A549 (cell line): Measurements from ENCODE around the gene RNASE8. TPM values are rescaled to one million over a fixed set of nuclear protein-coding genes. Genes with fewer than 3 reads are reported as not detected.
A peak's percentile ranks its signal among the peaks of the same experiment; 100 is the strongest.

Source experiments
- ATAC-seq, 2 experiments: fragments of 200-7000 bp in 1 of 2; fragments of >200 bp in 1 of 2; cut with Nextera tagmentation in 1 of 2; cut with Tn5 transposase in 1 of 2; 3 replicates each; pipeline versions ENCODE4 v1.8.0 to v1.9.1; 2018 to 2020; ENCODE audit warnings: mild to moderate bottlenecking in 1 of 2, moderate library complexity in 1 of 2
- CTCF ChIA-PET: fragments of 300-600 bp; sonication (Branson Sonifier 250); formaldehyde crosslinking; extraction: SDS; loops from one replicate; lab custom pipeline; 2021; ENCODE audit warnings: antibody characterized with exemption, inconsistent platforms; lab: Yijun Ruan, JAX
- POLR2A ChIA-PET: fragments of 350-600 bp; formaldehyde crosslinking; extraction: SDS; loops from one replicate; lab custom pipeline; 2021; ENCODE audit warnings: antibody characterized with exemption, inconsistent platforms; lab: Yijun Ruan, JAX
- DNase-seq, 2 experiments: peaks; one replicate each; pipeline versions ENCODE4 v3.0.0 to v3.0.0-alpha.2; 2011 to 2016; ENCODE audit warnings: low read depth in 1 of 2, low spot score in 1 of 2
- FAIRE-seq: peaks from 2 replicates; lab custom pipeline; 2011; peaks lifted over from hg19 to GRCh38; lab: Jason Lieb, UNC
- H3K27ac ChIP-seq, 2 experiments: fragments of >200 bp; sonication (Bioruptor Twin); formaldehyde crosslinking; 3 replicates each; pipeline ENCODE4 v1.5.1; 2016 to 2017
- H3K4me1 ChIP-seq: fragments of >200 bp; sonication (Bioruptor Twin); formaldehyde crosslinking; 3 replicates; pipeline ENCODE4 v1.6.1; 2016
- H3K4me2 ChIP-seq: fragments of >200 bp; sonication (Bioruptor Twin); formaldehyde crosslinking; 3 replicates; pipeline ENCODE4 v1.6.1; 2016
- H3K4me3 ChIP-seq: fragments of >200 bp; sonication (Bioruptor Twin); formaldehyde crosslinking; 3 replicates; pipeline ENCODE4 v1.5.1; 2016
- H3K9me3 ChIP-seq: fragments of >200 bp; sonication (Bioruptor Twin); formaldehyde crosslinking; 3 replicates; pipeline ENCODE4 v1.6.1; 2016
- BHLHE40 ChIP-seq: IDR thresholded peaks from 2 replicates; pipeline ENCODE4 v1.6.1; 2012; ENCODE audit warnings: low read depth, low read length, inconsistent platforms
- CBX8 ChIP-seq: fragments of 200-600 bp; sonication (generic); IDR thresholded peaks from 2 replicates; pipeline ENCODE4 v1.6.1; 2016
- CEBPB ChIP-seq, 2 experiments: fragments of >200 bp in 1 of 2; sonication (Bioruptor Twin) in 1 of 2; formaldehyde crosslinking in 1 of 2; IDR thresholded peaks; 2 replicates each; pipeline ENCODE4 v1.6.1; 2012 to 2016
- CTCF ChIP-seq: fragments of >200 bp; sonication (Bioruptor Twin); formaldehyde crosslinking; IDR thresholded peaks from 3 replicates; pipeline ENCODE4 v1.5.1; 2016
- ELK1 ChIP-seq: fragments of 150-350 bp; IDR thresholded peaks from 2 replicates; pipeline ENCODE4 v1.6.1; 2014; ENCODE audit warnings: low read depth, mild to moderate bottlenecking, low read length
- EP300 ChIP-seq, 2 experiments: fragments of >200 bp; sonication (Bioruptor Twin); formaldehyde crosslinking; IDR thresholded peaks; 2 replicates in 1 of 2; 3 replicates in 1 of 2; pipeline ENCODE4 v1.6.1; 2016 to 2017
- HMGXB4 ChIP-seq: fragments of 250-450 bp; sonication (Bioruptor Pico); IDR thresholded peaks from 2 replicates; pipeline ENCODE4 v1.5.0; 2021; ENCODE audit warnings: mild to moderate bottlenecking, moderate library complexity, borderline replicate concordance
- HOXA7 ChIP-seq: fragments of 250-450 bp; sonication (Bioruptor Pico); IDR thresholded peaks from 2 replicates; pipeline ENCODE4 v1.5.0; 2020; ENCODE audit warnings: mild to moderate bottlenecking, moderate library complexity
- HOXB13 ChIP-seq: fragments of 250-450 bp; sonication (Bioruptor Pico); IDR thresholded peaks from 2 replicates; pipeline ENCODE4 v1.5.0; 2020; ENCODE audit warnings: low read depth, mild to moderate bottlenecking, moderate library complexity
- HOXB5 ChIP-seq: fragments of 250-450 bp; sonication (Bioruptor Pico); IDR thresholded peaks from 2 replicates; pipeline ENCODE4 v1.5.0; 2020; ENCODE audit warnings: mild to moderate bottlenecking, moderate library complexity
- JUN ChIP-seq, 2 experiments: fragments of >200 bp; sonication (Bioruptor Twin); formaldehyde crosslinking; IDR thresholded peaks; 2 replicates in 1 of 2; 3 replicates in 1 of 2; pipeline ENCODE4 v1.6.1; 2016 to 2017
- KDM1A ChIP-seq: fragments of 200-600 bp; sonication (generic); IDR thresholded peaks from 2 replicates; pipeline ENCODE4 v1.6.1; 2016; ENCODE audit warnings: low read depth, mild to moderate bottlenecking
- MAFK ChIP-seq: fragments of 450-650 bp; IDR thresholded peaks from 2 replicates; pipeline ENCODE4 v1.6.1; 2014; ENCODE audit not compliant: partially characterized antibody
- MAX ChIP-seq: IDR thresholded peaks from 2 replicates; pipeline ENCODE4 v1.6.1; 2012
- MYC ChIP-seq: IDR thresholded peaks from 2 replicates; pipeline ENCODE4 v1.6.1; 2012; ENCODE audit warnings: mild to moderate bottlenecking, inconsistent platforms, low read length, improper control_type of control experiment, borderline replicate concordance
- NFE2L2 ChIP-seq: fragments of 150-350 bp; conservative IDR thresholded peaks from 2 replicates; pipeline ENCODE4 v1.6.1; 2014; ENCODE audit warnings: low read length
- RAD21 ChIP-seq, 2 experiments: fragments of >200 bp in 1 of 2; sonication (Bioruptor Twin) in 1 of 2; formaldehyde crosslinking in 1 of 2; IDR thresholded peaks in 1 of 2; conservative IDR thresholded peaks in 1 of 2; 2 replicates in 1 of 2; 3 replicates in 1 of 2; pipeline ENCODE4 v1.6.1; 2012 to 2018; ENCODE audit warnings: inconsistent platforms in 1 of 2
- RCOR1 ChIP-seq: fragments of 150-350 bp; IDR thresholded peaks from 2 replicates; pipeline ENCODE4 v1.6.1; 2014; ENCODE audit warnings: antibody characterized with exemption, low read length, low read depth
- RFX5 ChIP-seq: fragments of 450-650 bp; IDR thresholded peaks from 2 replicates; pipeline ENCODE4 v1.7.1; 2014; ENCODE audit warnings: antibody characterized with exemption, mild to moderate bottlenecking, moderate library complexity
- SMC3 ChIP-seq: fragments of >200 bp; sonication (Bioruptor Twin); formaldehyde crosslinking; IDR thresholded peaks from 3 replicates; pipeline ENCODE4 v1.6.1; 2018; ENCODE audit warnings: inconsistent platforms
- ZC3H11A ChIP-seq: fragments of 450-650 bp; IDR thresholded peaks from 2 replicates; pipeline ENCODE4 v1.6.1; 2014; ENCODE audit warnings: antibody characterized with exemption, mild to moderate bottlenecking
- ZFP36 ChIP-seq: fragments of 450-650 bp; IDR thresholded peaks from 2 replicates; pipeline ENCODE4 v1.6.1; 2014; ENCODE audit warnings: borderline replicate concordance; ENCODE audit not compliant: partially characterized antibody
- WGBS: methylation state at CpG from one replicate; pipeline ENCODE4 v1.1.6; 2017; ENCODE audit errors: missing lambda C conversion rate; 5-methylcytosine and 5-hydroxymethylcytosine counted together
- polyA plus RNA-seq, 4 experiments: library from polyadenylated mRNA; depleted of rRNA in 3 of 4; stranded (reverse); fragments of >200 nt; fragmentation: RNase III in 1 of 4; extraction: RNeasy Plus Mini Kit Qiagen cat#74134 plus additional on column Dnase treatment in 1 of 4; gene quantifications; 2 replicates in 3 of 4; 3 replicates in 1 of 4; pipeline ENCODE4 v1.2.3, GENCODE V29; 2011 to 2017
- TF ChIP-seq, protein P1 (sequence below): IDR thresholded peaks from 2 replicates; pipeline ENCODE4 v1.6.1; 2012; ENCODE audit warnings: low read depth, borderline replicate concordance
- TF ChIP-seq, protein P2 (sequence below): fragments of 200-600 bp; sonication (generic); IDR thresholded peaks from 2 replicates; pipeline ENCODE4 v1.6.1; 2016; ENCODE audit warnings: antibody characterized with exemption, mild to moderate bottlenecking, moderate library complexity
- TF ChIP-seq, protein P3 (sequence below): fragments of >200 bp; sonication (Bioruptor Twin); formaldehyde crosslinking; IDR thresholded peaks from 2 replicates; pipeline ENCODE4 v1.6.1; 2016

Gene RNASE8
- polyA plus RNA-seq, 2 of the 4 experiments (the other 2 are of a cell fraction) = not detected

- peak overlapping the region in 1 of 2 experiments; percentile 49; a peak in 3 of 6 replicates for H3K27ac ChIP-seq
- WGBS = 29% methylated on average over 42 of the region's 59 CpGs
- peak; percentile 52 to 87 for ATAC-seq
- no peak for TF ChIP-seq HOXA7 (CRISPR knock-in tag)
- TF ChIP-seq CTCF = peak; percentile 99
- no peak for TF ChIP-seq NFE2L2
- TF ChIP-seq MYC = peak; percentile 36; the same call in 1 of the 2 replicates
- TF ChIP-seq SMC3 = peak; percentile 98
- TF ChIP-seq MAFK = peak; percentile 20
- no peak for TF ChIP-seq CEBPB (IDR thresholded peaks at IDR 0.05)
- TF ChIP-seq RAD21 (conservative IDR thresholded peaks at IDR 0.05 in 1 of 2, IDR thresholded peaks at IDR 0.05 in 1 of 2) = peak; percentile 92 to 95
- TF ChIP-seq JUN (IDR thresholded peaks at IDR 0.05) = peak in 1 of 2 experiments; percentile 42; a peak in 1 of 5 replicates
- TF ChIP-seq HOXB5 (CRISPR knock-in tag) = no peak
- TF ChIP-seq MAX = peak; percentile 79
- ChIA-PET POLR2A (interaction anchor here (0.8 to 2.6 kb wide), 3 partner anchors 11 to 78 kb away, joined by 3 to 19 read pairs (median 3); no protein-coding TSS in a partner anchor), CTCF (interaction anchor here (0.7 to 13.7 kb wide), 48 partner anchors 13 to 431 kb away, joined by 3 to 369 read pairs (median 5); partner anchors contain the start of genes ARHGEF40, RNASE13, RNASE7 and RNASE8)
- FAIRE-seq = peak; percentile 59
- H3K4me2 ChIP-seq = no peak overlapping the region
- no peaks in the 10 kb centered on the region for H3K9me3 ChIP-seq
- DNase-seq = peak; percentile 74 to 83
- no peak overlapping the region for H3K4me3 ChIP-seq
- peaks cover 41% of the 10 kb centered on the region for H3K4me1 ChIP-seq
These were observed 34.8 kb downstream of the RNASE8 start for GRCh38 chr14:21092273-21093011.

GRCh38 chr14:21093018-21093417 lies 35.4 kb downstream of the RNASE8 start:
- ATAC-seq = peak in 1 of 2 experiments; percentile 1; a peak in 2 of 6 replicates
- DNase-seq = no peak
- Histone ChIP-seq H3K4me2 (no peak overlapping the region), H3K27ac (no peak overlapping the region; a peak in 1 of 6 replicates), H3K4me1 (peaks cover 45% of the 10 kb centered on the region), H3K4me3 (no peak overlapping the region), H3K9me3 (no peaks in the 10 kb centered on the region)
- 84% methylated on average over 36 of the region's 36 CpGs for WGBS
- CTCF ChIA-PET = interaction anchor here (0.7 to 13.7 kb wide), 42 partner anchors 13 to 420 kb away, joined by 3 to 369 read pairs (median 6); partner anchors contain the start of genes ARHGEF40, RNASE13, RNASE7 and RNASE8
- no peak for FAIRE-seq
- POLR2A ChIA-PET = interaction anchor here (1.0 to 2.6 kb wide), 2 partner anchors 11 to 22 kb away, joined by 3 to 19 read pairs; no protein-coding TSS in a partner anchor
- no peak for TF ChIP-seq ELK1
- no peak for TF ChIP-seq EP300 (IDR thresholded peaks at IDR 0.05)
- TF ChIP-seq MAFK = no peak
- TF ChIP-seq, protein P1, sequence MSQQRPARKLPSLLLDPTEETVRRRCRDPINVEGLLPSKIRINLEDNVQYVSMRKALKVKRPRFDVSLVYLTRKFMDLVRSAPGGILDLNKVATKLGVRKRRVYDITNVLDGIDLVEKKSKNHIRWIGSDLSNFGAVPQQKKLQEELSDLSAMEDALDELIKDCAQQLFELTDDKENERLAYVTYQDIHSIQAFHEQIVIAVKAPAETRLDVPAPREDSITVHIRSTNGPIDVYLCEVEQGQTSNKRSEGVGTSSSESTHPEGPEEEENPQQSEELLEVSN = no peak
- no peak for TF ChIP-seq BHLHE40
- TF ChIP-seq ZFP36 = no peak
- no peak for TF ChIP-seq HOXA7 (CRISPR knock-in tag)
- TF ChIP-seq, protein P2, sequence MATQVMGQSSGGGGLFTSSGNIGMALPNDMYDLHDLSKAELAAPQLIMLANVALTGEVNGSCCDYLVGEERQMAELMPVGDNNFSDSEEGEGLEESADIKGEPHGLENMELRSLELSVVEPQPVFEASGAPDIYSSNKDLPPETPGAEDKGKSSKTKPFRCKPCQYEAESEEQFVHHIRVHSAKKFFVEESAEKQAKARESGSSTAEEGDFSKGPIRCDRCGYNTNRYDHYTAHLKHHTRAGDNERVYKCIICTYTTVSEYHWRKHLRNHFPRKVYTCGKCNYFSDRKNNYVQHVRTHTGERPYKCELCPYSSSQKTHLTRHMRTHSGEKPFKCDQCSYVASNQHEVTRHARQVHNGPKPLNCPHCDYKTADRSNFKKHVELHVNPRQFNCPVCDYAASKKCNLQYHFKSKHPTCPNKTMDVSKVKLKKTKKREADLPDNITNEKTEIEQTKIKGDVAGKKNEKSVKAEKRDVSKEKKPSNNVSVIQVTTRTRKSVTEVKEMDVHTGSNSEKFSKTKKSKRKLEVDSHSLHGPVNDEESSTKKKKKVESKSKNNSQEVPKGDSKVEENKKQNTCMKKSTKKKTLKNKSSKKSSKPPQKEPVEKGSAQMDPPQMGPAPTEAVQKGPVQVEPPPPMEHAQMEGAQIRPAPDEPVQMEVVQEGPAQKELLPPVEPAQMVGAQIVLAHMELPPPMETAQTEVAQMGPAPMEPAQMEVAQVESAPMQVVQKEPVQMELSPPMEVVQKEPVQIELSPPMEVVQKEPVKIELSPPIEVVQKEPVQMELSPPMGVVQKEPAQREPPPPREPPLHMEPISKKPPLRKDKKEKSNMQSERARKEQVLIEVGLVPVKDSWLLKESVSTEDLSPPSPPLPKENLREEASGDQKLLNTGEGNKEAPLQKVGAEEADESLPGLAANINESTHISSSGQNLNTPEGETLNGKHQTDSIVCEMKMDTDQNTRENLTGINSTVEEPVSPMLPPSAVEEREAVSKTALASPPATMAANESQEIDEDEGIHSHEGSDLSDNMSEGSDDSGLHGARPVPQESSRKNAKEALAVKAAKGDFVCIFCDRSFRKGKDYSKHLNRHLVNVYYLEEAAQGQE = no peak
- no peak for TF ChIP-seq RFX5
- no peak for TF ChIP-seq ZC3H11A
- no peak for TF ChIP-seq KDM1A
- TF ChIP-seq HMGXB4 = no peak
- TF ChIP-seq RCOR1 = no peak
- no peak for TF ChIP-seq CBX8
- no peak for TF ChIP-seq SMC3
- TF ChIP-seq, protein P3, sequence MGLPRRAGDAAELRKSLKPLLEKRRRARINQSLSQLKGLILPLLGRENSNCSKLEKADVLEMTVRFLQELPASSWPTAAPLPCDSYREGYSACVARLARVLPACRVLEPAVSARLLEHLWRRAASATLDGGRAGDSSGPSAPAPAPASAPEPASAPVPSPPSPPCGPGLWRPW = no peak
- TF ChIP-seq HOXB13 (CRISPR knock-in tag) = no peak
